ENCODE data around the gene PQBP1.
"Not testable (repeated sequence)": the region's sequence is repeated elsewhere in the genome, so short reads cannot be mapped to it uniquely, and the experiment has no call there.

The PQBP1 gene

GRCh38 chrX:48854121-48854804 lies 43.5 kb upstream of the PQBP1 start:
- H3K4ac ChIP-seq (ENCODE audit: low read depth, low read length); H4K8ac ChIP-seq (ENCODE audit: low read depth, low read length); H2AK5ac ChIP-seq (ENCODE audit: low read length); H2BK120ac ChIP-seq (ENCODE audit: insufficient read depth, low read length, poor library complexity); H3K79me2 ChIP-seq (ENCODE audit: control insufficient read depth, insufficient read depth, low read length, poor library complexity); H3K18ac ChIP-seq (ENCODE audit: low read length); H3K9me3 ChIP-seq (ENCODE audit: insufficient read depth, low read depth, low read length); H2BK12ac ChIP-seq (ENCODE audit: low read length); H3K79me1 ChIP-seq (ENCODE audit: low read length); H4K12ac ChIP-seq (ENCODE audit: low read depth, low read length); H4K91ac ChIP-seq (ENCODE audit: low read depth, low read length); H3K36me3 ChIP-seq (ENCODE audit: control insufficient read depth in 1 of 2, insufficient read depth in 2 of 2, low read length in 2 of 2); H3K4me2 ChIP-seq (ENCODE audit: low read length); H3K4me3 ChIP-seq (ENCODE audit: low read depth, low read length); H2AFZ ChIP-seq (ENCODE audit: insufficient read depth, low read length, poor library complexity); H3K9ac ChIP-seq (ENCODE audit: low read length); H3K27me3 ChIP-seq (ENCODE audit: insufficient read depth, low read length); H3K27ac ChIP-seq (ENCODE audit: low read depth, low read length); H3K23ac ChIP-seq (ENCODE audit: low read length); H3K4me1 ChIP-seq (ENCODE audit: control insufficient read depth in 1 of 2, insufficient read depth in 2 of 2, low read length in 2 of 2); H3K14ac ChIP-seq (ENCODE audit: low read length); H2BK5ac ChIP-seq (ENCODE audit: low read depth, low read length, poor library complexity): not testable (repeated sequence)
- peak; percentile 20 to 51 for DNase-seq
- WGBS (ENCODE audit: extremely low coverage, insufficient coverage, insufficient read length): no CpG with 5 or more reads among the region's 12 CpGs

DNA sequence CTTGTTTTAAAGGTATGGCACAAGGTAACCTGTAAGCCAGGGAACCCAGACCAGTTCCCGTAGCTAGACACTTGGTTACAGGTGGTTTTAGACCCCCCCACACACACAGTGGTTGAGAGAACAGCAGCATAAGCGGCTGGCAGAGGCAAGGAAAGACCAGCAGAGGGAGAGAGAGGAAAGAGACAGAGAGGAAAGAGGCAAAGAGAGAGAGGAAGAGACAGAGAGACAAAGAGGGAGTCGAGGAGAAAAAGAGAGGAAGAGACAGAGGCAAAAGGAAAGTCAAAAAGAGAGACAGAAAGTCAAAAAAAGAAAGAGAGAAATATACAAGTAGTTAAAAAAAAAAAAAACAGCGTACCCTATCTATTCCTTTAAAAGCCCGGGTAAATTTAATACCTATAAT lies 42.8 kb upstream of the PQBP1 start:
- H2AK5ac ChIP-seq (ENCODE audit: low read length): no peak overlapping the region
- H3K4me3 ChIP-seq (ENCODE audit: low read depth, low read length): no peak overlapping the region
- no peak overlapping the region for H2BK120ac ChIP-seq (ENCODE audit: insufficient read depth, low read length, poor library complexity)
- DNase-seq: peak in 1 of 2 donors; percentile 32
- no peak overlapping the region for H3K4me2 ChIP-seq (ENCODE audit: low read length)
- H3K79me1 ChIP-seq (ENCODE audit: low read length): no peaks in the 10 kb centered on the region
- no peaks in the 10 kb centered on the region for H3K36me3 ChIP-seq (ENCODE audit: control insufficient read depth in 1 of 2, insufficient read depth in 2 of 2, low read length in 2 of 2)
- H3K27me3 ChIP-seq (ENCODE audit: insufficient read depth, low read length): no peaks in the 10 kb centered on the region
- no peak overlapping the region for H3K23ac ChIP-seq (ENCODE audit: low read length)
- no peak overlapping the region for H3K14ac ChIP-seq (ENCODE audit: low read length)
- no CpG with 5 or more reads among the region's 5 CpGs for WGBS (ENCODE audit: extremely low coverage, insufficient coverage, insufficient read length)
- H3K4me1 ChIP-seq (ENCODE audit: control insufficient read depth in 1 of 2, insufficient read depth in 2 of 2, low read length in 2 of 2): no peaks in the 10 kb centered on the region
- H3K4ac ChIP-seq (ENCODE audit: low read depth, low read length): no peak overlapping the region
- no peak overlapping the region for H3K9ac ChIP-seq (ENCODE audit: low read length)
- no peak overlapping the region for H4K8ac ChIP-seq (ENCODE audit: low read depth, low read length)
- no peak overlapping the region for H2AFZ ChIP-seq (ENCODE audit: insufficient read depth, low read length, poor library complexity)
- H3K18ac ChIP-seq (ENCODE audit: low read length): no peak overlapping the region
- H2BK5ac ChIP-seq (ENCODE audit: low read depth, low read length, poor library complexity): no peak overlapping the region
- H4K91ac ChIP-seq (ENCODE audit: low read depth, low read length): no peak overlapping the region
- no peak overlapping the region for H4K12ac ChIP-seq (ENCODE audit: low read depth, low read length)
- H3K27ac ChIP-seq (ENCODE audit: low read depth, low read length): no peak overlapping the region
- H3K9me3 ChIP-seq (ENCODE audit: insufficient read depth, low read depth, low read length): no peaks in the 10 kb centered on the region
- H3K79me2 ChIP-seq (ENCODE audit: control insufficient read depth, insufficient read depth, low read length, poor library complexity): no peaks in the 10 kb centered on the region
- no peak overlapping the region for H2BK12ac ChIP-seq (ENCODE audit: low read length)

GRCh38 chrX:48864210-48864609 lies 33.5 kb upstream of the PQBP1 start:
- DNase-seq: no peak

GRCh38 chrX:48872017-48872416 lies 25.7 kb upstream of the PQBP1 start:
- H2AK5ac ChIP-seq (ENCODE audit: low read length); H3K23ac ChIP-seq (ENCODE audit: low read length); H3K4me1 ChIP-seq (ENCODE audit: control insufficient read depth in 1 of 2, insufficient read depth in 2 of 2, low read length in 2 of 2); H3K27me3 ChIP-seq (ENCODE audit: insufficient read depth, low read length); H2AFZ ChIP-seq (ENCODE audit: insufficient read depth, low read length, poor library complexity); H3K4ac ChIP-seq (ENCODE audit: low read depth, low read length); H3K79me2 ChIP-seq (ENCODE audit: control insufficient read depth, insufficient read depth, low read length, poor library complexity); H4K12ac ChIP-seq (ENCODE audit: low read depth, low read length); H4K91ac ChIP-seq (ENCODE audit: low read depth, low read length); DNase-seq; H3K9me3 ChIP-seq (ENCODE audit: insufficient read depth, low read depth, low read length); H3K36me3 ChIP-seq (ENCODE audit: control insufficient read depth in 1 of 2, insufficient read depth in 2 of 2, low read length in 2 of 2); H4K8ac ChIP-seq (ENCODE audit: low read depth, low read length); H2BK120ac ChIP-seq (ENCODE audit: insufficient read depth, low read length, poor library complexity); H3K27ac ChIP-seq (ENCODE audit: low read depth, low read length); H2BK5ac ChIP-seq (ENCODE audit: low read depth, low read length, poor library complexity); H2BK12ac ChIP-seq (ENCODE audit: low read length); H3K4me3 ChIP-seq (ENCODE audit: low read depth, low read length); H3K18ac ChIP-seq (ENCODE audit: low read length); H3K4me2 ChIP-seq (ENCODE audit: low read length); H3K14ac ChIP-seq (ENCODE audit: low read length); H3K79me1 ChIP-seq (ENCODE audit: low read length); H3K9ac ChIP-seq (ENCODE audit: low read length): not testable (repeated sequence)
- WGBS (ENCODE audit: extremely low coverage, insufficient coverage, insufficient read length): no CpG with 5 or more reads among the region's 2 CpGs

More at GRCh38 chrX:48864210-48864609, 33.5 kb upstream of the PQBP1 start:
- Histone ChIP-seq H4K91ac (ENCODE audit: low read depth, low read length) (no peak overlapping the region), H3K14ac (ENCODE audit: low read length) (no peak overlapping the region), H2AFZ (ENCODE audit: insufficient read depth, low read length, poor library complexity) (no peak overlapping the region), H2BK120ac (ENCODE audit: insufficient read depth, low read length, poor library complexity) (no peak overlapping the region), H3K9ac (ENCODE audit: low read length) (no peak overlapping the region), H3K9me3 (ENCODE audit: insufficient read depth, low read depth, low read length) (no peaks in the 10 kb centered on the region), H4K12ac (ENCODE audit: low read depth, low read length) (no peak overlapping the region), H3K18ac (ENCODE audit: low read length) (no peak overlapping the region), H3K36me3 (ENCODE audit: control insufficient read depth in 1 of 2, insufficient read depth in 2 of 2, low read length in 2 of 2) (no peaks in the 10 kb centered on the region), H3K79me1 (ENCODE audit: low read length) (no peaks in the 10 kb centered on the region), H3K23ac (ENCODE audit: low read length) (no peak overlapping the region), H3K27me3 (ENCODE audit: insufficient read depth, low read length) (no peaks in the 10 kb centered on the region), H3K4me1 (ENCODE audit: control insufficient read depth in 1 of 2, insufficient read depth in 2 of 2, low read length in 2 of 2) (peaks cover 0 to 5% of the 10 kb centered on the region in 2 experiments), H3K79me2 (ENCODE audit: control insufficient read depth, insufficient read depth, low read length, poor library complexity) (no peaks in the 10 kb centered on the region), H3K4ac (ENCODE audit: low read depth, low read length) (no peak overlapping the region), H3K4me3 (ENCODE audit: low read depth, low read length) (no peak overlapping the region), H2BK5ac (ENCODE audit: low read depth, low read length, poor library complexity) (no peak overlapping the region), H2BK12ac (ENCODE audit: low read length) (no peak overlapping the region), H3K4me2 (ENCODE audit: low read length) (no peak overlapping the region), H2AK5ac (ENCODE audit: low read length) (no peak overlapping the region), H4K8ac (ENCODE audit: low read depth, low read length) (no peak overlapping the region), H3K27ac (ENCODE audit: low read depth, low read length) (no peak overlapping the region)
- WGBS (ENCODE audit: extremely low coverage, insufficient coverage, insufficient read length): no CpG with 5 or more reads among the region's 4 CpGs
